Mucosa of descending colon (tissue), 3 donors: ENCODE data around the gene UBE2Q1. TPM values are rescaled to one million over a fixed set of nuclear protein-coding genes. Genes with fewer than 3 reads are reported as not detected.

ENCODE experiments used
- ATAC-seq: fragments of 200-7000 bp; cut with Tn5 transposase; one replicate; pipeline ENCODE4 v1.9.1; 2020; ENCODE audit warnings: mild to moderate bottlenecking, moderate library complexity
- DNase-seq, 3 donors: peaks; one replicate each; pipeline ENCODE4 v3.0.0-alpha.2; 2020
- H3K36me3 ChIP-seq: fragments of 200-600 bp; one replicate; pipeline ENCODE4 v1.8.0; 2021; ENCODE audit warnings: low read depth, mild to moderate bottlenecking
- H3K4me1 ChIP-seq: fragments of 200-600 bp; one replicate; pipeline ENCODE4 v1.8.0; 2021; ENCODE audit warnings: low read depth, mild to moderate bottlenecking
- H3K4me3 ChIP-seq: fragments of 200-600 bp; one replicate; pipeline ENCODE4 v1.8.0; 2021; ENCODE audit warnings: mild to moderate bottlenecking
- H3K9me3 ChIP-seq: fragments of 200-600 bp; one replicate; pipeline ENCODE4 v1.8.0; 2021; ENCODE audit warnings: mild to moderate bottlenecking
- CTCF ChIP-seq: fragments of 200-600 bp; IDR thresholded peaks from one replicate; pipeline ENCODE4 v1.8.0; 2022; ENCODE audit warnings: antibody characterized with exemption, mild to moderate bottlenecking
- intact Hi-C, 2 donors: fragments of 100-400 bp; cut with DNase I in 1 of 2; cut with micrococcal nuclease in 1 of 2; formaldehyde crosslinking; loops; one replicate each; pipeline versions ENCODE4 v1.11.0 to v1.11.1; 2022; cut with DNase I, micrococcal nuclease
- total RNA-seq, 3 donors: library from RNA; stranded (reverse); fragmentation: NEBNext Ultra II Directional in 2 of 3; extraction: Animal tissue kit (Norgen Biotek cat#: 25700) in 2 of 3; gene quantifications; one replicate each; pipeline versions ENCODE4 v1.2.1 to v1.2.4, GENCODE V29; 2021 to 2023
- donor health status: DM: no; HTN: no; CAD: no; lungs with moderate emphysema.
- donor health status: DM: no; HTN: no; CAD: no.
- donor health status: DM: no; HTN: yes; CAD: no.

Gene UBE2Q1
- total RNA-seq, 3 donors from 2014 or later = 52.8 to 81.7 (median 81.0) TPM

- no peak for TF ChIP-seq CTCF
- Histone ChIP-seq H3K4me1 (no peaks in the 10 kb centered on the region), H3K9me3 (no peaks in the 10 kb centered on the region), H3K4me3 (no peak overlapping the region), H3K36me3 (peaks cover 33% of the 10 kb centered on the region)
- ATAC-seq (no peak), DNase-seq (no peak)
- intact Hi-C loops = no loop called here
These were observed 32.7 kb upstream of the UBE2Q1 start for GRCh38 chr1:154591206-154591605.

- H3K4me1 ChIP-seq = no peaks in the 10 kb centered on the region
- peaks cover 38% of the 10 kb centered on the region for H3K36me3 ChIP-seq
- intact Hi-C loops = no loop called here
- H3K4me3 ChIP-seq = no peak overlapping the region
- H3K9me3 ChIP-seq = no peaks in the 10 kb centered on the region
- no peak for TF ChIP-seq CTCF
- DNase-seq = no peak
- no peak for ATAC-seq
These were observed 32.3 kb upstream of the UBE2Q1 start for GRCh38 chr1:154590756-154591155.

GRCh38 chr1:154589780-154590179 lies 31.3 kb upstream of the UBE2Q1 start:
- DNase-seq = no peak
- no peak for ATAC-seq
- H3K4me3 ChIP-seq = no peak overlapping the region
- H3K36me3 ChIP-seq = peaks cover 48% of the 10 kb centered on the region
- H3K9me3 ChIP-seq = no peaks in the 10 kb centered on the region
- intact Hi-C loops = no loop called here
- H3K4me1 ChIP-seq = no peaks in the 10 kb centered on the region
- no peak for TF ChIP-seq CTCF

- no peak overlapping the region for H3K4me3 ChIP-seq
- TF ChIP-seq CTCF = no peak
- no peak for ATAC-seq
- peaks cover 49% of the 10 kb centered on the region for H3K36me3 ChIP-seq
- intact Hi-C loops = no loop called here
- no peak for DNase-seq
- no peaks in the 10 kb centered on the region for H3K4me1 ChIP-seq
- H3K9me3 ChIP-seq = no peaks in the 10 kb centered on the region
These were observed 28.2 kb upstream of the UBE2Q1 start for GRCh38 chr1:154586641-154587040.

GRCh38 chr1:154586231-154586630 lies 27.8 kb upstream of the UBE2Q1 start:
- DNase-seq = no peak
- TF ChIP-seq CTCF = no peak
- no peaks in the 10 kb centered on the region for H3K9me3 ChIP-seq
- no peak overlapping the region for H3K4me3 ChIP-seq
- intact Hi-C loops = no loop called here
- H3K36me3 ChIP-seq = peaks cover 49% of the 10 kb centered on the region
- H3K4me1 ChIP-seq = no peaks in the 10 kb centered on the region
- no peak for ATAC-seq
